Skeletal muscle tissue (tissue), 4 donors: ENCODE measurements around the gene PPT2. TPM values are rescaled to one million over a fixed set of nuclear protein-coding genes. Genes with fewer than 3 reads are reported as not detected.
"Not testable (repeated sequence)": the region's sequence is repeated elsewhere in the genome, so short reads cannot be mapped to it uniquely, and the experiment has no call there.

ENCODE experiments used
- H3K27ac ChIP-seq: one replicate; pipeline ENCODE4 v1.7.0; 2013; ENCODE audit warnings: mild to moderate bottlenecking, low read depth, low read length, inconsistent platforms
- H3K27me3 ChIP-seq, 3 donors: one replicate each; pipeline ENCODE4 v1.7.0; 2013; ENCODE audit warnings: low read length in 3 of 3; ENCODE audit not compliant: control insufficient read depth in 3 of 3, insufficient read depth in 3 of 3
- H3K36me3 ChIP-seq, 3 donors: one replicate each; pipeline ENCODE4 v1.7.0; 2013; ENCODE audit warnings: low read length in 3 of 3; ENCODE audit not compliant: control insufficient read depth in 3 of 3, insufficient read depth in 3 of 3
- H3K4me1 ChIP-seq, 3 donors: one replicate each; pipeline ENCODE4 v1.7.0; 2013; ENCODE audit warnings: low read length in 3 of 3, mild to moderate bottlenecking in 3 of 3; ENCODE audit not compliant: control insufficient read depth in 3 of 3, insufficient read depth in 3 of 3
- H3K4me3 ChIP-seq, 3 donors: one replicate each; pipeline ENCODE4 v1.7.0; 2013; ENCODE audit warnings: low read length in 3 of 3
- H3K9ac ChIP-seq, 3 donors: one replicate each; pipeline ENCODE4 v1.7.0; 2013; ENCODE audit warnings: low read length in 3 of 3, mild to moderate bottlenecking in 3 of 3, moderate library complexity in 2 of 3, low read depth in 1 of 3
- H3K9me3 ChIP-seq, 3 donors: one replicate each; pipeline ENCODE4 v1.7.0; 2013; ENCODE audit warnings: low read length in 3 of 3; ENCODE audit not compliant: control insufficient read depth in 3 of 3
- total RNA-seq: library from RNA; depleted of rRNA; stranded (reverse); fragments of >200 nt; gene quantifications from one replicate; pipeline ENCODE4 v1.2.3, GENCODE V29; 2014
- donor health status: Osteomylitis.

The PPT2 gene
- total RNA-seq, 1 donor from 2014 or later, result 31.3 TPM

DNA sequence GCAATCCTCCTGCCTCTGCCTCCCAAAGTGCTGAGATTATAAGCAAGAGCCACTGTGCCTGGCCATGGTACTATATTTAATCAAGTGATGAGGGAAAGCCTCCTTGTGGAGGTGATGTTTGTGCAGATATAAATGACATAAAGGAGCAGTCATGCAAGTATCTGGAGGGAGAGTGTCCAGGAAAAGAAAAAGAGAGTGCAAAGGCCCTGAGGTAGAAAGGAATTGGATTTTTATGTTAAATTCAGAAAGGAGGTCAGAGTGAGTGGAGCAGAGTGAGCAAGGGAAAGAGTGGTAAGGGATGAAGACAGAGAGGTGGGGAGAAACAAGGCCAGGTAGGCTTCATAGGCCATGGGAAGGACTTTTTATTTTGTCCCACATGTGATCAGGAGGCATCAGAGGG is 16.5 kb upstream of the PPT2 start:
- H3K27me3 ChIP-seq, result no peaks in the 10 kb centered on the region
- H3K4me1 ChIP-seq, result no peaks in the 10 kb centered on the region
- no peak overlapping the region for H3K9ac ChIP-seq
- no peak overlapping the region for H3K4me3 ChIP-seq
- H3K36me3 ChIP-seq, result no peaks in the 10 kb centered on the region
- H3K9me3 ChIP-seq, result no peaks in the 10 kb centered on the region
- no peak overlapping the region for H3K27ac ChIP-seq

- H3K27me3 ChIP-seq, result no peaks in the 10 kb centered on the region
- no peak overlapping the region for H3K9ac ChIP-seq
- no peaks in the 10 kb centered on the region for H3K36me3 ChIP-seq
- no peaks in the 10 kb centered on the region for H3K4me1 ChIP-seq
- H3K27ac ChIP-seq, result no peak overlapping the region
- no peak overlapping the region for H3K4me3 ChIP-seq
- no peaks in the 10 kb centered on the region for H3K9me3 ChIP-seq
These were observed 14.4 kb upstream of the PPT2 start for GRCh38 chr6:32139590-32139989.

GRCh38 chr6:32140420-32141046 is 13.4 kb upstream of the PPT2 start:
- no peaks in the 10 kb centered on the region for H3K9me3 ChIP-seq
- H3K27ac ChIP-seq, result no peak overlapping the region
- H3K9ac ChIP-seq, result no peak overlapping the region
- no peak overlapping the region for H3K4me3 ChIP-seq
- no peaks in the 10 kb centered on the region for H3K4me1 ChIP-seq
- H3K27me3 ChIP-seq, result no peaks in the 10 kb centered on the region
- H3K36me3 ChIP-seq, result no peaks in the 10 kb centered on the region

DNA sequence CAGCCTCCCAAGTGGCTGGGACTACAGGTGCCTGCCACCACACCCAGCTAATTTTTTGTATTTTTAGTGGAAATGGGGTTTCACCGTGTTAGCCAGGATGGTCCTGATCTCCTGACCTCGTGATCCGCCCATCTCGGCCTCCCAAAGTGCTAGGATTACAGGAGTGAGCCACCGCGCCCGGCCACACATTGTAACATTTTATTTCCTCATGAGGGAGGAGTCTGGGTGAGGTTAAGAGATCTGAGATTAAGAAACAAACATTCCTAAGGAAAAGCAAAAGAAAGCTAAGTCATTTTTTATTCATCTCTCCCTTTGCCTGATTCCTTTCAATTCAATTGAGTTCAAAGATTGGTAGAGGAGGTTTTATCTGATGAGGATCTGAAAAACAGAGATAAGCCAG is 9.7 kb upstream of the PPT2 start:
- H3K4me3 ChIP-seq, H3K9ac ChIP-seq, H3K4me1 ChIP-seq, H3K36me3 ChIP-seq, H3K9me3 ChIP-seq, H3K27ac ChIP-seq: not testable (repeated sequence)
- H3K27me3 ChIP-seq, result peaks cover 5 to 18% (median 17%) of the 10 kb centered on the region in 3 donors

GRCh38 chr6:32146287-32146686 is 7.7 kb upstream of the PPT2 start:
- peaks cover 14 to 33% (median 25%) of the 10 kb centered on the region in 3 donors for H3K27me3 ChIP-seq
- no peaks in the 10 kb centered on the region for H3K4me1 ChIP-seq
- H3K27ac ChIP-seq, result no peak overlapping the region
- H3K9ac ChIP-seq, result no peak overlapping the region
- H3K4me3 ChIP-seq, result no peak overlapping the region
- no peaks in the 10 kb centered on the region for H3K36me3 ChIP-seq
- no peaks in the 10 kb centered on the region for H3K9me3 ChIP-seq

- no peak overlapping the region for H3K9ac ChIP-seq
- no peak overlapping the region for H3K27ac ChIP-seq
- no peaks in the 10 kb centered on the region for H3K36me3 ChIP-seq
- no peak overlapping the region for H3K4me3 ChIP-seq
- H3K9me3 ChIP-seq, result no peaks in the 10 kb centered on the region
- H3K27me3 ChIP-seq, result peaks cover 17 to 34% (median 25%) of the 10 kb centered on the region in 3 donors
- H3K4me1 ChIP-seq, result no peaks in the 10 kb centered on the region
These were observed 7.3 kb upstream of the PPT2 start for GRCh38 chr6:32146687-32147086.

DNA sequence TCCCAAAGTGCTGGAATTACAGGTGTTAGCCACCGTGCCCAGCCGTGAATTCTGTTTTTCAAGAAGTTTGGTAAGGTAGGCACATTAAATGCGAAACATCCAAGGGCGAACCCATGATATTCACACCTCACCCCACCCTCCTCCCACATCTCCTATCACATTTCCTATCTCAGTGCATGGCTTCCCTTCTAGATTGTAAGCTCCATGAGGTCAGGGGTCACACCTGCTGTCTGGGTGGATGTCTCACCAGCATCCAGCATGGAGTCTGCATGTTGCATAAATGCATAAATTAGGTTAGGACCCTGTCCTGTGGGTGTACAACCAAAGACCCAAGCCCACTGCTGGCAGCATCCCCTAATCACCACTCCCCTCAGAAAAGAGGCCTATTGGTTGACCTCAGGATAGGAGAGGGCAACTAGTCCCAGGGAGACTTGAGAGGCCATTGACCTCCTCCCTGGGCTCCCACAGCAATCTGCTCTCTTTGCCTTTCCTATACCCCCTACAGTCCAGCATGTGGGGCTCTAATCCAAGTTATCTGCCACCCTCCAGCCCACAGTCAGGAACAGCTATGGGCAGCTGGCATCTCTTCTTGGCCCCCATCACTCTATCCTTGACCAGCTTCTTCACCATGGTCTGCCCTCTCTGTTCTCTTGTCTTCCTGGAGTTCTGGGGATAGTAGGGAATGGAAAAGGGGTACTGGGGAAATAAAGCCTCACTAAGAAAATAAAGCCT is 6.4 kb upstream of the PPT2 start:
- Histone ChIP-seq H3K9ac (no peak overlapping the region), H3K27me3 (peaks cover 17 to 34% (median 25%) of the 10 kb centered on the region in 3 donors), H3K4me3 (no peak overlapping the region), H3K36me3 (no peaks in the 10 kb centered on the region), H3K27ac (no peak overlapping the region), H3K4me1 (peaks cover 6 to 7% (median 7%) of the 10 kb centered on the region in 3 donors), H3K9me3 (no peaks in the 10 kb centered on the region)

DNA sequence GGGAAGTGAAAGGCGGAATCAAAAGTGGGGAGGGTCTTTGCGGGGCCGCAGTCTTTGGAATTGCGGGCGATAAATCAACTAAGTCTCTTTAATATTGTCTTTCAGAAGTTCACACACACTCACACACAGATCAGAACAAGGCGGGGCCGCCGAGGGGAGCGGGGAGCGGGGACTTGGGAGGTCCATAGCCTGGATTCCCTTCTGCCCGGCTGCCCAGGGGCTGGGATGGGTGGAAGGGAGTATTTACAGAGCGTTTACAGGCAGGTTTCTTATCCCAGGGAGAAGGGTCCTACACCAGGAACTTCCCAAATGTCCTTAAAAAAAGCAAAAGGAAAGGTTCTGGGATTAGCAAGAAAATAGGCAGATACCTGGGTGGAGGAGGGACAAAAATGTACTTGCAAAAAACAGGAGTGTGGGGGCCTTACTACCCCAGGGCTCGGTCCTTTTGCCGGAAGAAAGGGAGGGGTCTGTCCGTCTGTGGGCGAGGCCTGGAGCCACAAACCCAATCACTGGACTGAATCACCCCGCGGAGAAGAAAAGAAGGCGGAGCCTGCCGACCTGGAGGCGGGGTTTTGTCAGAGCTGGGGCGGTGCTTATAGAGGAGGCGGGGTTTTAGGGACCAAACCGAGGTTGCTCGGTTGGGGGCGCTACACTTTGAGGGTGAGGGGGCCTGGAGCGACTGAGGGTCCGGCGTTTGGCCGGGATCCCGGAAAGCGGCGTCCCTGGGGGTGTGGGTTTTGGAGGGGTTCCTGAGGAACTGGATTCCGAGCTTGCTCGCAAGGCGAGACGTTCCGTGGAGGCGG is 5.5 kb upstream of the PPT2 start:
- Histone ChIP-seq H3K27ac (no peak overlapping the region), H3K4me3 (peak overlapping the region in 2 of 3 donors; percentile 14 to 32), H3K4me1 (peaks cover 13 to 15% (median 13%) of the 10 kb centered on the region in 3 donors), H3K9ac (no peak overlapping the region), H3K36me3 (no peaks in the 10 kb centered on the region), H3K9me3 (no peaks in the 10 kb centered on the region), H3K27me3 (peaks cover 17 to 34% (median 25%) of the 10 kb centered on the region in 3 donors)

DNA sequence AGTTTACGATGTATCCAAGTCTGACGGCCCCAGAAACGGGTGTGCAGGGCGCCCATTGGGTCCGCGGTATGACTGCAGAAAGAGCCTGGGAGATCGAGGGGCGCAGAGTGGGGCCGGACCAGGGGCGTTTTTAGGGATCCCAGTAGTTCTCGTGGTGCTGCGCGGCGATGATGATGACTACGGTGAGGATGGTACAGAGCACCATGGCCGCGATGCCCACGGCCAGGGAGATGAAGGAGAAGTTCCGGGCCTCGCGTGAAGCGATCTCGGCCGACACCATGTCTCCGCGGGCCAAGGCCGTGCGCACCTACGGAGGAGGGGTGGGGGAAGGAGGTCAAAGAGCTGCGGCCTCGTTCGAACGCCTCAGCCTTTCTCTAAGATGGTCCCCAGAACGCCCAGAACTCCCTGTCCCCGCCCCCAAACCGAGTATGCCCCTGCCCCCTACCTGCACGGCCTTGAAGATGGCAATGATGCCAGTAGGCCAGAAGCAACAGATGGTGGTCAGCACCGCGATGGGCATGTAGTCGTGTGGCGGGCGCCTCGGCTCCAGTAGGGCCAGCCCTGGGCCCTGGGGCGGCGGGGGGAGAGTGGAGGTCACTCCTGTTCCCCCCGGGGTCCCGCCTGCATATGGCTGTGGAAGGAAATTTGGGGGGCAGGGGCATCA is 4.7 kb upstream of the PPT2 start:
- Histone ChIP-seq H3K9ac (no peak overlapping the region), H3K4me3 (peak overlapping the region in 2 of 3 donors; percentile 0 to 32), H3K27me3 (peaks cover 17 to 34% (median 25%) of the 10 kb centered on the region in 3 donors), H3K9me3 (no peaks in the 10 kb centered on the region), H3K36me3 (no peaks in the 10 kb centered on the region), H3K4me1 (peaks cover 15 to 20% (median 15%) of the 10 kb centered on the region in 3 donors), H3K27ac (no peak overlapping the region)
